ENCODE results near the gene ZNF574.

Gene ZNF574

GRCh38 chr19:42129399-42130253 lies 53.7 kb downstream of the ZNF574 start:
- DNase-seq, result no peak

GRCh38 chr19:42130254-42130573 lies 54.2 kb downstream of the ZNF574 start:
- no peak for DNase-seq

All from stimulated activated CD4-positive, alpha-beta T cell treated with anti-CD3 and anti-CD28 coated beads, Interleukin-15, amount 100 ng/mL, for 24 hours (primary cell).